Measurements from ENCODE around the gene POLR1A.

Gene POLR1A

DNA sequence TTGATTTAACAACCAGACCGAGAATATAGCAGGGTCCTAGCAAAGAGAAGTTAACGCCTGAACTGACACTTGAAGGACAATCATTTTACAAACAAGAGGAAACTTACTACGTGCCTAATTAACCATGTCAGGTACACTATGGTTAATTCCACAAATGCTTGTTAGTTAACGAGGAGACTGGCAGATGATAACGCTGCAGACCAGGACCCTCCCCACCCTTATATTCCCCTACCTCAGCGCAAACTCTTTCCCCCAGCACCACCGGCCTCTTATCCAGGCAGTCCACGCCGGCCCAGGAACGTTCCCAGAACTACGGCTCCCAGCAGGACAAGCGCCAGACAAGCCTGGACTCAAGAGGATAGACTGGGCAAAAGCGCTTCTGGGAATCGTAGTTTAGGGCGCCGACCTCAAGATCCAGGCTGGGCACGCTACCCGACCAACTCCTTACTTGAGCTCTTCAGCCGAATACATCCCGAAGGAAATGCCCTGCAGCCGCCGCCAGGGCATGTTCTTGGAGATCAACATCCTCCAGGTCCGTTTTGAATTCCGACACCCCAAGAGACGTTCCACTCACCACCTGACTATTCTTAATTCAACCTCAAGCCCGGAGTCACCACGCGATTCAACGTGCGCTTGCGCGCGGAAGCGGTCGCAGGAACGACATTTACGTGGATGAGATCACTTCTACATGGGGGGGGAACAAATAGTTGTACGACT lies at the start of gene POLR1A:
Gene POLR1A, minus strand, starts transcription at position 635 of the 717 bp plus-strand sequence. Its CDS starts 110 bp downstream, at position 525.
- Histone ChIP-seq H2AFZ (ENCODE audit: low read depth) (peak within 1 kb of the TSS; percentile 40), H3K27me3 (ENCODE audit: insufficient read depth, low read depth) (no peaks in the 10 kb centered on the region), H3K36me3 (ENCODE audit: insufficient read depth) (peaks cover 25% of the 10 kb centered on the region; the same call in 1 of the 2 replicates), H3K4me2 (peak within 1 kb of the TSS; percentile 92), H4K20me1 (ENCODE audit: insufficient read depth) (no peaks in the 10 kb centered on the region), H3K4me1 (ENCODE audit: low read depth, poor library complexity, severe bottlenecking) (peaks cover 34% of the 10 kb centered on the region), H3K9ac (peak within 1 kb of the TSS; percentile 78), H3K79me2 (ENCODE audit: insufficient read depth, low read depth) (peaks cover 92% of the 10 kb centered on the region), H3K4me3 (IDR thresholded peaks at IDR 0.05; ENCODE audit: insufficient read depth, low read depth, low read length) (peak within 1 kb of the TSS; percentile 80), H3K27ac (peak within 1 kb of the TSS; percentile 51)
- TF ChIP-seq CTCF (conservative IDR thresholded peaks at IDR 0.05; ENCODE audit: low read depth, low read length), result no peak

DNA sequence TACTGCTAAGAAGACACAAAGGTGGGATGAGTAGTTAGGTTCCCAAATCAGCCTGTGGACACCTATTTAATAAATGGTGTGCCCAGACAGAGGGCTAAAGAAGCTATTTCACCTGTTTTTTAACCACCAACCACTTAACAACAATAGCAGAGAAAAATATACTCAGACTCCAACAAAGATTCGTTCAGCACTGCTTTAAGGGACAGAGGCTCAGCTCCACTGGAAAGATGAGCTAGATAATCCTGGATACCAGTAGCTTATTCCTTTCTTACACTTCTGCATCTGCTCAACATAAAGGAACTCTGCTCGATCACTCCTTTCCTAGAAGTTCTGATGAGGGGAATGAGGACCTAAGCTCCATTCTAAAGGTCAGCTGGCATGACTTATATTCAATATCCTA lies 44.8 kb upstream of the POLR1A start:
- Histone ChIP-seq H3K4me3 (IDR thresholded peaks at IDR 0.05; ENCODE audit: insufficient read depth, low read depth, low read length) (no peak overlapping the region), H3K36me3 (ENCODE audit: insufficient read depth) (peaks cover 24% of the 10 kb centered on the region; the same call in 1 of the 2 replicates), H3K27me3 (ENCODE audit: insufficient read depth, low read depth) (no peaks in the 10 kb centered on the region), H3K79me2 (ENCODE audit: insufficient read depth, low read depth) (no peaks in the 10 kb centered on the region), H3K4me1 (ENCODE audit: low read depth, poor library complexity, severe bottlenecking) (no peaks in the 10 kb centered on the region), H4K20me1 (ENCODE audit: insufficient read depth) (no peaks in the 10 kb centered on the region), H3K4me2 (no peak overlapping the region), H3K27ac (no peak overlapping the region), H3K9ac (no peak overlapping the region), H2AFZ (ENCODE audit: low read depth) (no peak overlapping the region)
- no peak for TF ChIP-seq CTCF (conservative IDR thresholded peaks at IDR 0.05; ENCODE audit: low read depth, low read length)

DNA sequence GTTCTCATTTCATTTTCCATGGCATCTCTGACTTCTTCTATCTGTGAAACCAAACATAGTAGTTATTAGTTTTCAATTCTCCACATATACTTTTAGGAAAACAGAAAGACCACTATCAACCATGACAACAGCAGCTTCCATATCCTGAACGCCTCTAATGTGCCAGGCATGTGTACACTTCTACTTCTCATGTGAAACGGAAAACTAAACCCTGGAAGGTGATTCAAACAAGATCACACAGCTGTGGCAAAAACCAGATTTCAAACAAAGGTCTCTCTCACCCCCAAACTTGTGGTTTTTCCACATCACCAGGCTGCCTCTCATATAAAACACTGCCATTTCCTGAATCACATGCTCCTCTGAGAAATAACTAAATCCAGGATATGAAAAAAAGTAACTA lies 42.1 kb upstream of the POLR1A start:
- Histone ChIP-seq H3K4me3 (IDR thresholded peaks at IDR 0.05; ENCODE audit: insufficient read depth, low read depth, low read length) (no peak overlapping the region), H3K27me3 (ENCODE audit: insufficient read depth, low read depth) (no peaks in the 10 kb centered on the region), H3K9ac (no peak overlapping the region), H3K79me2 (ENCODE audit: insufficient read depth, low read depth) (no peaks in the 10 kb centered on the region), H3K4me1 (ENCODE audit: low read depth, poor library complexity, severe bottlenecking) (no peaks in the 10 kb centered on the region), H3K36me3 (ENCODE audit: insufficient read depth) (peaks cover 24% of the 10 kb centered on the region; the same call in 1 of the 2 replicates), H3K27ac (no peak overlapping the region), H3K4me2 (no peak overlapping the region), H4K20me1 (ENCODE audit: insufficient read depth) (no peaks in the 10 kb centered on the region), H2AFZ (ENCODE audit: low read depth) (no peak overlapping the region)
- no peak for TF ChIP-seq CTCF (conservative IDR thresholded peaks at IDR 0.05; ENCODE audit: low read depth, low read length)

- Histone ChIP-seq H4K20me1 (ENCODE audit: insufficient read depth) (no peaks in the 10 kb centered on the region), H2AFZ (ENCODE audit: low read depth) (no peak overlapping the region)
Observed at GRCh38 chr2:86143926-86144685, 38.4 kb upstream of the POLR1A start.

More at GRCh38 chr2:86143926-86144685, 38.4 kb upstream of the POLR1A start:
- H3K79me2 ChIP-seq (ENCODE audit: insufficient read depth, low read depth), result no peaks in the 10 kb centered on the region
- no peak overlapping the region for H3K27ac ChIP-seq
- no peak overlapping the region for H3K4me3 ChIP-seq (IDR thresholded peaks at IDR 0.05; ENCODE audit: insufficient read depth, low read depth, low read length)
- H3K36me3 ChIP-seq (ENCODE audit: insufficient read depth), result peaks cover 14% of the 10 kb centered on the region; the same call in 1 of the 2 replicates
- H3K9ac ChIP-seq, result no peak overlapping the region
- no peaks in the 10 kb centered on the region for H3K27me3 ChIP-seq (ENCODE audit: insufficient read depth, low read depth)
- no peak for TF ChIP-seq CTCF (conservative IDR thresholded peaks at IDR 0.05; ENCODE audit: low read depth, low read length)
- no peak overlapping the region for H3K4me2 ChIP-seq
- peaks cover 24% of the 10 kb centered on the region for H3K4me1 ChIP-seq (ENCODE audit: low read depth, poor library complexity, severe bottlenecking)
